GM20431 (cell line): ENCODE results near the gene PHLPP1.
"Not testable (repeated sequence)": the region's sequence is repeated elsewhere in the genome, so short reads cannot be mapped to it uniquely, and the experiment has no call there.

Source experiments
- in situ Hi-C: fragments of 300-500 bp; cut with MseI, MboI; formaldehyde crosslinking; loops from one replicate; pipeline ENCODE4 v1.15.0; 2020; ENCODE audit warnings: low sequenced_read_pairs; ENCODE audit not compliant: unreplicated experiment

Gene PHLPP1

DNA sequence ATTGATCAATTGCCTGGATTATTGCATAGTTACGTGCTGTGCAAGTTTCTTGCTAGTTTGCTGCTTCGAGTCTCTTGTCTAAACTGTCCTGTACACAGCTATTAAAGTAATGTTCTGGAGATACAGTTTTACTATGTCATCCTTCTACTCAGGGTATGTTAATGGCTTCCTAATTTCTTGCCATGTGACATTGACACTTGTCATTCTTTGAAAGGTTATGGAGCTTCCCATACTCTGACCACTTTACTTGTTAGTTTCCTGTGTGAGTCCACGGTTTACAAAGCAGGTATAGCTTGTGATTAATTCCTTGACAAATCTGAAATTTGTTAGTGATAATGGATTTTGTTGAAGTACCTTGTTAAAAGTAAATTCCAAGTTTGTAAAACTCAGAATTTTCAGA lies 80.5 kb downstream of the PHLPP1 start:
- in situ Hi-C loops = no loop called here

DNA sequence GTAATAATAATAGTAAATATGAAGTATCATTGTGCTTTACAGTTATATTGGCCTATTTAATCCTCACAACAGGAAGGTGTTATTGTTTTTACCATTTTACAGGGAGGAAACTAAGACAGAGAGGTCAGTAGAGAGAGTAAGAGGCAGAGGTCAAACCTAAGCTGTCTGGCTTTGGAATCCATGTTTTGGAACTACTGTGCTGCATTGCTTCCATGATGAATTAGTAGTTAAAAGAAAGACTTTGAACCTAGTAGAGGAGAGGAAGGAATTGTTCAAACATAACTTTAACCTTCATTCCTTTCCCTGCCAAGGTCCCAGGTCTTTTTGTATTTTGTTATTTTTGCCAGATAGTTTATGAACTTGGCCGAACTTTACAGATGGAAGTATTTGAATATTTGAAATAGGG lies 80.9 kb downstream of the PHLPP1 start:
- in situ Hi-C loops = no loop called here

DNA sequence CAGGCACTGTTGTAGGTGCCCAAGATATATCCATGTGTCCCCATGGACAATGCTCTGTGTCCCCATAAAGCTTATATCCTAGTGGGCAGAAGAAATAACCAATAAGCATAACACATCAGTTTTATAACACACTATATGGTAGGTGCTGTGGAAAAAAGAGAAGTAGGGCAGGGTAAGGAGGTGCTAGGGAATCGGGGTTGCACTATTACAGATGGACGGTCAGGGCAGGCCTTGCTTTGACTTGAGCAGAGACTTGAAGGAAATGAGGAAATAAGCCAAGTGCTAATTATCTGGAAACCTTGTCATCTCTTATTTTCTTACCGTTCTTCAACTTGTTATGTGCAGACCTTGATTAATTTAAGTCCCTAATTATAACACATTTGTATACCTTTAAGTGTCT lies 82.0 kb downstream of the PHLPP1 start:
- in situ Hi-C loops = no loop called here

DNA sequence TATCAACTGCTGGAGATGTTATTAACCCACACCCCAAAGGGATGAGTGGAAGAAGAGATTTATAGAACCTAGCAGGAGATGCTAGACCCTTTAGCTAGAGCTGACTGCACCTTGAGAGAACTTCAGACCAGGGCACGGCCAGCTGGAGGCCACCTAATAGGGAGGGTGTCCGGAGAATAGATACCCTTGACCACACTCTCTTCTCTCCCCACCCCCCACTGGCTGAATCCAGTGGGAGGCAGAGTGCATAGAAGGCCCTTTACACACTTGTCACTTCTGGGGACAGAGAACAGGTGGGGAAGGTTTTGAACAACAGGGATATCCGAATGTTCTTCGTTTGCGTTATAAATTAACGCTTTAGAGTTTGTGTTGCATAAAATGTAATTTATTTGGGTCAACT lies 84.6 kb downstream of the PHLPP1 start:
- in situ Hi-C loops = no loop called here

DNA sequence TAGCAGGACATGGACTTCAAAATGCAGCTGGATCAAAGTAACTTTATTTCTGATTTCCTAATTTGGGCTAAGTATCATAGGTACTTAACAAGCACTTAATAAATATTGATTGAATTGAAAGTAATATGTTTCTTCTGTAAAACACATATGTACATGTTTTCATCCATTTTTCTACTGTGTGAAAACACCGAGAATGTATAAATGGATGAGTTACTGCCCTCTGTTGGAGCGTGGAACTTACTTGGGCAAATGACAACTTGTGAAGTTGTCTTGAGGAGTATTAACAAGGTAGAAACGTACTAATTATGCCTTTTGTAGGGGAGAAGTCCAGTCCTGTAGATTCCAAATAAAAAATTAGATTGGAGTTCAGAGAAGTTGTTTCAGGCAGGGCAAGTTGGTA lies 87.2 kb downstream of the PHLPP1 start:
- in situ Hi-C loops = no loop called here

DNA sequence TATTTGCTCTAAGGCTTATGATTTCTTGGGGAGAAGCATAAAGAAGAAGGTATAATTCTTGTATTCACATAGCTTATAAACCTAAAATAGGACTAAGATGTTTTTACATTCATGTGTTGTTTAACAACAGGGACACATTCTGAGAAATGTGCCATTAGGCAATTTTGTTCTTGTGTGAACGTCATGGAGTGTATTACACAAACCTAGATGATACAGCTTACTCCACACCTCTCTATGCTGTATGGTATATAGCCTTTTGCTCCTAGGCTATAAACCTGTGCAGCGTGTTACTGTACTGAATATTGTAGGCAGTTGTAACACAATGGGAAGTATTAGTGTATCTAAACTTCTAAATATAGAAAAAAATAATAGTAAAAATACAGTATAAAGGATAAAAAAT lies 92.1 kb downstream of the PHLPP1 start:
- in situ Hi-C loops = no loop called here

DNA sequence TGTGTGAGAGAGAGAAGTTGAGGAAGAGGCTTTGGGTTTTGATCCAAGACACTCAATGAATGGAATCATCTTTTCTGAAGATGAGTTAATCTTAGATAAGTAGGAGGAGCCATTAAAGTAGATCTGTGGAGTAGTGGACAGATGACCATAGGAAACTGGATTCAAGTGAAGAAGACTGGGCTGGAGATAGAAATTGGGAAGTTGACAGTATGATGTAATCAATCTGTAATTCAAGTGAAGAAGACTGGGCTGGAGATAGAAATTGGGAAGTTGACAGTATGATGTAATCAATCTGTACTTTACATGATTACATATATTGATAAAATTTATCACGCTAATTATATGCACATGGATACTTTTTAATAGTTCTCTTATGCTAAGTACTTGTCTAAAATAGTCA lies 92.8 kb downstream of the PHLPP1 start:
- in situ Hi-C loops = no loop called here

DNA sequence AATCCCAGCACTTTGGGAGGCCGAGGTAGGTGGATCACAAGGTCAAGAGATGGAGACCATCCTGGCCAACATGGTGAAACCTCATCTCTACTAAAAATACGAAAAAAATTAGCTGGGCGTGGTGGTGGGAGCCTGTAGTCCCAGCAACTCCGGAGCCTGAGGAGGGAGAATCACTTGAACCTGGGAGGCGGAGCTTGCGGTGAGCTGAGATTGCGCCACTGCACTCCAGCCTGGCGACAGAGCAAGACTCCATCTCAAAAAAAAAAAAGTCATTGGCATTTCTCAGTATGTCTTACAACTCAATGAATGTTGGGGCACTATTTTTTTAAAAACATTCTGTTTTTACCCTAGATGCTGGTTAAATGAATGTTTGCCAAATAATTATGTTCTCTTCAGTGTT lies 94.1 kb downstream of the PHLPP1 start:
- in situ Hi-C loops = not testable (repeated sequence)

DNA sequence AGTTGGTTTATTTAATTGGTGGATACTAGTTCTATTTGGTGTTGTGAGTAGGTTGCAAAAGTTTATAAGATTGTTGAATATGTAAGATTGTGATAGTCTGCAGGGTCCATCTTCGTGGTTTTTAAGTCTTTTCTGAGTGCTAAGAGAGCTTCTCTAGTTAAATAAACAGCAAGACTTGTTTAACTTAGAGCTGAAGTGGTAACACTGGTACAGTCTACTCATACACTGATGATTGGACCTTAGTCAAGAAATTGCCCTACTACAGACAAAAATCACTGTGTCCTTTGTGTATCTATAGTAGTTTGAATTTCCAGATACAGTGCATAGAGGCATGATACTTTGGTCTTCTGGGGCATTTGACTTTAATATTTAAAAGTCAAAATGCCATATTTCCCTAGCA lies 94.6 kb downstream of the PHLPP1 start:
- in situ Hi-C loops = no loop called here

DNA sequence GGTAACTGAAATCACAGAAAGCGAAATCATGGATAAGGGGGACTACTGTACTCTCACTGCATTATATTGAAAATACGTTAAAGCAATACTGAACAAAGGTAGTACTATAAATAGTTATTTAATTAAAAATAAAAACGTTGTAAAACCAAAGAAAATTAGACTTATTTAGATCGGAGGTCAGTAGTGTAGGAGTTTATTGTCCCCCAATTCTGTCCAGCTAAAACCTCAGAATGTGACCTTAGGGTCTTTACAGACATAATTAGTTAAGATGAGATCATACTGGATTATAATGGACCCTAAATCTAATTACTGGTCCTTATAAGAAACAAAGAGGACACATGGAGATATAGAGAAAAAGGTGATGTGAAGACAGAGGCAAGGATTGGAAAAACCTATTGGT lies 95.3 kb downstream of the PHLPP1 start:
- in situ Hi-C loops = no loop called here

DNA sequence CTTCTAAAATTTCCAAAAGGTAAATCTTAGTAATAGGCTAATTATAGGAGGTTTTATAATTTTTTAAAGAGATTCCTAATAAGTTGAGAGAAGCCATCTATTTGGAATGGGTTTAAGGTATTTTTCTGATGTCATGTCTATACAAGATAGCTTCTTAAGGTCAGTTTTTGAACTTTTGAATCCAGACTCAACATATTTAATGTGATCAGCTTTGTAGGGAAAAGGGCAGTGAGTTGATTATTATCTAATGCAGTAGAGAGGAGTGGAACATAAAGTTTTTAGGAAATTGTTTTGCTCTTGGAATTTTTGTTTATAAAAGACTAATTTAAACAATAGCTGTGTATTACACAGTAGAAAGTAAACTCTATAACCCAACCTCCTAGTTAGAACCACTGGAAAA lies 96.3 kb downstream of the PHLPP1 start:
- in situ Hi-C loops = no loop called here

DNA sequence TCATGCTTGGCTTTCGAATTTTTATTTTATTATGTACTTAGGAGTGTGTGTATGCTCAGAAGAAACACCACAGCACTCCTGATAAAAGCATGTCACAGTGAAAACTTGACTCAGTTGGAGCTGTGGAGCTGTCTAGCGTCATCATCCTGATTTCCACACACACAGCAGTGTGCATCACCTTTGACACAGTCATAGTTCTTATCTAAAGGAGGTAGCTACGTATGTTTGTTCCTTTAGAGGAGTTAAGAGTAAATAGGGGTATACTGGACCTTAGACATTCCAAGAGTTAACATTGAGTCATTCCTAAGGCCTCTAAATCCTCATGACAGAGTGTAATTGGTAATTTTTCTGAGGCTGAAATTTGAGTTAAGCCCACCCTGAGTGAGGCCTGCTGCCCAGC lies 96.9 kb downstream of the PHLPP1 start:
- in situ Hi-C loops = no loop called here

DNA sequence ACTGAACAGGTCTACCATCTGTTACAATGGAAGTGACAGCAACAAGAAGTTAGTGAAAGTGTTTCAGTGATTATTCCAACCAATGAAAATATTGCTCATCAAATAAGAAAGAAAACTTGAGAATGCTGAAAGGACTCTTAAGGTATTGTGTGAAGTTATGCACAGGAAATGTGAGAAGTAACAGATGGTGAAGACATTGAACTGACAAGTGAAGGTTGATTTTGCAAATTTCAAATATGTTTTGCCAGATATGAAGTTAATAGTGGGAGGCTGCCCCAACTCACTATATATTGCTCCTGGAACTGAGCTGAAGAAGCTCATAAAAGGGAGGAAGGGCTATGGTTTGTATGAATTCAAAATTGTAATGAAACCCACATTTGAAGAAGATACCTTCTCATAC lies 97.5 kb downstream of the PHLPP1 start:
- in situ Hi-C loops = no loop called here

DNA sequence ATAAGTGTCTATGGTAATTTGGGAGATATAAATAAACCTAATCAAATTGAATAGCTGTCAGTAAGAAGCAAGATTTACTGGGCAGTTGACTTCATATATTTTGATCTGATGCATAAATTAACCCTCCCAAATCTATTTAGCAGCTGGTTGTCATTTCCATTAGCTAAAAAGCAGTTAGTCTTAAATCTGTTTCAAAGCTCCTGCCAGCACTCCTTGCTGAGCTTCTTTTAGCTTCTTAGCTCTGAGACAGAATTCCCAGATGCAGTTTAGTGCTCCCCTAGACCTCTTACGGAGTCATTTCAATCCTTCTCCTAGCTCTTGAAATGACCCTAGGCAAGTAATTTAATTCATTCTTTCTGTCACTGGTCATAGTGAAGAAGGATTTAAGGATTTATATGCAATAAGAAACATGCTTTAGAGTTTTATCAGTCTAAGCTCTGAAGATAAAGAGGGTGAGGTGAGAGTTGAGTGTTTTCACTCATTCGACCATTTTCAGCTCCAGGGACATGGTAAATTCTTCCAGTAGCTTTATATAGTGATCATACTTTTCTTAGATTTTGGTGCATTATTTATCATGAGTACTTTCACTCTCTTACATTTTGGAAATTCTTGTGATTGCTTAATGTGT lies 98.9 kb downstream of the PHLPP1 start:
- in situ Hi-C loops = no loop called here

DNA sequence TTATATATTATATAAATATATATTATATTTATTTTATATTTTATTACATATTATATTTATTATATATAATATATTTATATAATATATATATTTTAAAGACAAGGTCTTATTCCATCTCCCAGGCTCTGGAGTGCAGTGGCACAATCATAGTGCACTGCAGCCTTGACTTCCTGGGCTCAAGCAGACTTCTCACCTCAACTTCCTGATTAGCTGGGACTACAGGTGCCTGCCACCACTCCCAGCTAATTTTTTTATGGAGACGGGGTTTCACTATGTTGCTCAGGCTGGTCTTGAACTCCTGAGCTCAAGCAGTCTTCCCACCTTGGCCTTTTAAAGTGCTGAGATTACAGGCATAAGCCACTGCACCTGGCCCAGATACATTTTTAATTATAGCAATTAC lies 110.0 kb downstream of the PHLPP1 start:
- in situ Hi-C loops = no loop called here

DNA sequence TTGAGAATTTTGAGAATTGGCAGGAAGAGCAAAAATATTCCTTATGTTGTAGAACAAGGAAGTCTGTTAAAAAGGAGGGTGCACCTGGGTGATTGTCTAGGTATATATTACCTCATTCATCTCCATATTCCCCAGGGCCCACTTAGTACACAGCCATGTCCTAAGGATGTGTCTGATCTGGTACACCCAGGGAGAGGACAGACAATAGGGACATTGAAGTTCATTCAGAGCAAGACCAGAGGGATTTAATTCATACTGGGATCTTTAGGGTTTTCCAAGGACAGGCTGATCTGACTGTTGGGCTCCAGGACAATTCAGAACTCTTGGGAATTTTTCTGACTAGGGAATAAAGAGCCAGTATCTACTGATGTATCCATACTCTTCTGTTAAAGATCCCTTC lies 112.1 kb downstream of the PHLPP1 start:
- in situ Hi-C loops = no loop called here

DNA sequence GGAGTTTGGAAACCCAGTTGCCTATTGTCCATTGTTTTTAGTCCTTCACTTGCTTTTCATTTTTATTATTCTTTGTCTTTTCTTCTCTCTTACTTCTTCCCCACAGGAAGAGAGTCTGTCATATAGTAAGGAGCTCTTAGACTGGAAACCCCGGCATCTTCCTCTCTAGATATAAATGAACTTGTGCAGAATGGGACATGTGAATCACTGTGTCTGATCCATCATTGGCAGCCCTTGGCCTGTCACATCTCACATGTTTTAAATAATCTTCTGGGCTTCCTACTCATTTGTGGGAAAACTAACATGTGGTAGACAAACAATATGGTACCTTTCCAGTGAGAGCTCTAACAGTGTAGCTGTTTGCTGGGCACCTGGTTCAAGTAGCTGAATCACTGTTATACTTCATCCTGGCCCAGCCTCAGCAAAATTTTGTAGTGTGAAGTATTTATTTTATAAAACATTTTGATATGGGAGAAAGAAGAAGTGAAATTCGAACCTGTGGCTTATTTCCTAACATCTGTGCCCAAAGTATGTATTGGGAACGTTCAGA lies 112.8 kb downstream of the PHLPP1 start:
- in situ Hi-C loops = no loop called here

DNA sequence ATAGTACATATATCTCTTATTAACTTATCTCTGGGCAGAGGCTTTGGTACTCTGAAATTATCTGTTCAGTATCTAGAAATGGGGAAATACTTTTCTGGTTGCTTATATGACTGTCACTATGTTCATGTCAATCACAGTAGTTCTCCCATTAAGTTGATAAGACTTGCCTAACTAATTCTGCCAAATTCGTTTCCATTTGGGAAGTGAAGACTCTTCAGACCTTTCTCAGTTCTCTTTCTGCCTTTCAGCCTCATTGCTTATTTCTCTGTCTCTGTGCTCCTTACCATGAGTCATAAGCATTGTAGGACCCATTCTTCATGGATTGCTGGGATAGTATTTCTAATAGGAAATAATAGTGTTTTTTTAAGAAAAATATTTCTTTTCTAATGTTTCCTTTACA lies 113.5 kb downstream of the PHLPP1 start:
- in situ Hi-C loops = no loop called here

DNA sequence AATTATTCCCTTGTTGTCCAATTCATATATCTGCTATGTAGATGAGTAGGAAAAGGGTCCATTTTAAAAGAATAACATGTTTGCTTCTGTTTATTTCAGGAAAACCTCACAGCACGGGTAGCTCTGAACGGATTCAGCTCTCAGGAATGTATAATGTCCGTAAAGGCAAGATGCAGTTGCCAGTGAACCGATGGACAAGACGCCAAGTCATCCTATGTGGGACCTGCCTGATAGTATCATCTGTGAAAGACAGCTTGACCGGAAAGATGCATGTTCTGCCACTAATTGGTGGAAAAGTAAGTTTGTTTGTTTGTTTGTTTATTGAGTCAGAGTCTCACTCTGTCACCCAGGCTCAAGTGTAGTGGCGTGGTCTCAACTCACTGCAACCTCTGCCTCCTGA lies 114.6 kb downstream of the PHLPP1 start:
- in situ Hi-C loops = no loop called here

DNA sequence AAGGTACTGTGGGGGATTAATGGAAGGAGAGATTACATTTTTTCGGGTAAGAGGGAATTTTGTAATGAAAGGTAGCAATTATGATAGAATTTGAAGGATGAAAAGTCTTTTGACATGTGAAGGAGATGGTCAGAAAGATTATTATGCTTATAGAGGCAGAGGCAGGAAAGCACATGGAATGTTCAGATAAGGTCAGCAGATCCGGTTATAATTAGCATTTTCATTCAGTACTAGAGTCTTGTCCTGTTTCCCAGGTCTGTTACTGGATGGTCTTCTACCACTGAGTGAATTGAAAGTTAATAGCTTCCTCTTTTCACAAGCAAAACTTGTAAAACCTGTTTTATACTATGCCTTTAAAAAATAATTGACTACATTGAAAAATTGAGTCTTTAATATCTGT lies 116.9 kb downstream of the PHLPP1 start:
- in situ Hi-C loops = no loop called here

DNA sequence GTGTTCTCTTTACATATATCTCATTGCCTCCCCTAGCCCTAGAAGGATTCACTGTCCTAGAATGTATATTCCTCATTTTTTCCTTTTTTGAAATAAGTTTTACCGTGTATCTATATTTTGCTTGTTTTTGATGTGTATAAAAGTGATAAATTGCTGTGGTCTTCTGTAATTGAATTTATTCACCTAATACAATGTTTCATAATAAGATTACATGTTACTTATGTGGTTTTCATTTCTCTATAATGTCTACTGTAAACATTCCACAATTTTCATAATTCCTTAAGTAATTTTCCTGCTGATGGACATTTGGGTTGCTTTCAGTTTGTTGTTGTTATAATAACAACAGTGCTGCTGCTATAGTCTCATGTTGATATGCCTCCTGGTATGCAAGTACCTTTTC lies 118.2 kb downstream of the PHLPP1 start:
- in situ Hi-C loops = no loop called here

DNA sequence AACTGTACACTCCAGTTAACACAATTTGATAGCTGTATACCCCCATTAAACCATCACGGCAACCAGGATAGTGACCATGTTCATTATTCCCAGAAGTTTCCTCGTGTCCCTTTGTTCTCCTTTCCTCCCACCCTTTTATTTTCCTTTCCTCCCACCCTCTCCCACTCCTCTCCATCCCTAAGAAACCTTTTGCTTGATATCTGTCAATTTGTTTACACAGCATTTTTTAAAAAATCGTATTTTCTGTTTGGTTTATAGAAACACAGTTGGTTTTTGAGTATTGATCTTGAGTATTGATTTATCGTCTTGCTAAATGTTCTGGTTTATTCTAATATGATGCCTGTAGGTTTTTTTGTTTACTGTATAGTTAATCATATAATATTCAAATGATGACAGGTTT lies 119.4 kb downstream of the PHLPP1 start:
- in situ Hi-C loops = no loop called here

DNA sequence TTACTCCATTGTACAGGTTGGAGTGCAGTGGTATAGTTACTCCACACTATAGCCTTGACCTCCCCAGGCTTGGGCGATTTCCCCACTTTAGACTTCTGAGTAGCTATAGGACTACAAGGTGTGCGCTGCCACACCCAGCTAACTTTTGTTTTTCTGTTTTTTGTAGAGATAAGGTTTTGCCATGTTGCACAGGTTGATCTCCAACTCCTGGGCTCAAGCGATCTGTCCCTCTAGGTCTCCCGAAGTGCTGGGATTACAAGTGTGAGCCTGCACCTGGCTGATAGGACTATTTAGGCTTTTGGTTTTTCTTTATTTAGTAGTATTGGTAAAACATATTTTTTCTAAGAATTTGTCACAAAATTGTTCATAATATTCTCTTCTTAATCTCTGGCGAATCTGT lies 121.7 kb downstream of the PHLPP1 start:
- in situ Hi-C loops = no loop called here
